WTC11 (cell line): Measurements from ENCODE around the gene RGS14.

Source experiments
- CREM ChIP-seq: sonication (generic); formaldehyde crosslinking; IDR thresholded peaks from 2 replicates; pipeline ENCODE4 v1.8.1; 2022; ENCODE audit warnings: mild to moderate bottlenecking, missing genetic modification reagents, moderate library complexity
- CTCF ChIP-seq: fragments of 200-600 bp; IDR thresholded peaks from 2 replicates; pipeline ENCODE4 v1.8.0; 2022; ENCODE audit warnings: antibody characterized with exemption
- E2F1 ChIP-seq: sonication (generic); formaldehyde crosslinking; IDR thresholded peaks from 2 replicates; pipeline ENCODE4 v1.8.0; 2022; ENCODE audit warnings: mild to moderate bottlenecking, missing genetic modification reagents
- GTF2I ChIP-seq: fragments of 250-450 bp; sonication (Bioruptor Pico); conservative IDR thresholded peaks from 2 replicates; pipeline ENCODE4 v1.4.0; 2021; ENCODE audit warnings: mild to moderate bottlenecking
- MAX ChIP-seq: sonication (generic); formaldehyde crosslinking; IDR thresholded peaks from 2 replicates; pipeline ENCODE4 v1.8.0; 2022; ENCODE audit warnings: mild to moderate bottlenecking, missing genetic modification reagents
- NR2C2 ChIP-seq: sonication (generic); formaldehyde crosslinking; IDR thresholded peaks from 2 replicates; pipeline ENCODE4 v1.8.0; 2022; ENCODE audit warnings: mild to moderate bottlenecking, missing genetic modification reagents
- SP1 ChIP-seq: sonication (generic); formaldehyde crosslinking; conservative IDR thresholded peaks from 2 replicates; pipeline ENCODE4 v1.8.1; 2022; ENCODE audit warnings: missing genetic modification reagents
- ZNF121 ChIP-seq: sonication (generic); formaldehyde crosslinking; IDR thresholded peaks from 2 replicates; pipeline ENCODE4 v1.8.0; 2023; ENCODE audit warnings: missing genetic modification reagents
- TF ChIP-seq, protein P1 (sequence below): sonication (generic); formaldehyde crosslinking; IDR thresholded peaks from 2 replicates; pipeline ENCODE4 v1.8.1; 2023; ENCODE audit warnings: mild to moderate bottlenecking, moderate library complexity, missing genetic modification reagents

GRCh38 chr5:177320879-177321278, 36.8 kb upstream of the RGS14 start:
- no peak for TF ChIP-seq CREM (CRISPR knock-in tag)
- TF ChIP-seq MAX (CRISPR knock-in tag): no peak
- TF ChIP-seq, protein P1, sequence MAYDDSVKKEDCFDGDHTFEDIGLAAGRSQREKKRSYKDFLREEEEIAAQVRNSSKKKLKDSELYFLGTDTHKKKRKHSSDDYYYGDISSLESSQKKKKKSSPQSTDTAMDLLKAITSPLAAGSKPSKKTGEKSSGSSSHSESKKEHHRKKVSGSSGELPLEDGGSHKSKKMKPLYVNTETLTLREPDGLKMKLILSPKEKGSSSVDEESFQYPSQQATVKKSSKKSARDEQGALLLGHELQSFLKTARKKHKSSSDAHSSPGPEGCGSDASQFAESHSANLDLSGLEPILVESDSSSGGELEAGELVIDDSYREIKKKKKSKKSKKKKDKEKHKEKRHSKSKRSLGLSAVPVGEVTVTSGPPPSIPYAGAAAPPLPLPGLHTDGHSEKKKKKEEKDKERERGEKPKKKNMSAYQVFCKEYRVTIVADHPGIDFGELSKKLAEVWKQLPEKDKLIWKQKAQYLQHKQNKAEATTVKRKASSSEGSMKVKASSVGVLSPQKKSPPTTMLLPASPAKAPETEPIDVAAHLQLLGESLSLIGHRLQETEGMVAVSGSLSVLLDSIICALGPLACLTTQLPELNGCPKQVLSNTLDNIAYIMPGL: no peak
- TF ChIP-seq CTCF: no peak
- no peak for TF ChIP-seq NR2C2 (CRISPR knock-in tag)
- TF ChIP-seq SP1 (CRISPR knock-in tag): no peak
- no peak for TF ChIP-seq ZNF121 (CRISPR knock-in tag)
- TF ChIP-seq GTF2I (CRISPR knock-in tag): no peak
- TF ChIP-seq E2F1 (CRISPR knock-in tag): no peak
